Measurements from ENCODE around the gene PTPRM. TPM values are rescaled to one million over a fixed set of nuclear protein-coding genes. Genes with fewer than 3 reads are reported as not detected.

Gene PTPRM
- total and polyA plus RNA-seq, 2 donors: 37.3 to 55.6 TPM

GRCh38 chr18:7750966-7751365 is 183.8 kb downstream of the PTPRM start:
- Histone ChIP-seq H3K4me3 (ENCODE audit: low read length in 2 of 2) (peak overlapping the region; percentile 33 to 36), H3K4me1 (ENCODE audit: control insufficient read depth in 2 of 2, insufficient read depth in 2 of 2, low read length in 2 of 2) (peaks cover 29 to 58% of the 10 kb centered on the region in 2 donors), H3K36me3 (ENCODE audit: control insufficient read depth in 2 of 2, insufficient read depth in 2 of 2, low read length in 1 of 2) (no peaks in the 10 kb centered on the region), H3K9me3 (ENCODE audit: control insufficient read depth in 2 of 2, insufficient read depth in 1 of 2, low read length in 1 of 2) (peaks cover 0 to 6% of the 10 kb centered on the region in 2 donors), H3K27me3 (ENCODE audit: control insufficient read depth in 2 of 2, insufficient read depth in 1 of 2, low read length in 1 of 2) (no peaks in the 10 kb centered on the region), H3K27ac (ENCODE audit: low read depth in 1 of 2, low read length in 1 of 2) (peak overlapping the region; percentile 55 to 94)
- peak in 1 of 9 donors; percentile 26 for DNase-seq (ENCODE audit: low read depth in 6 of 9, low spot score in 9 of 9)
- 81% methylated on average over 5 of the region's 5 CpGs for WGBS

- peak in 1 of 9 donors; percentile 40 for DNase-seq (ENCODE audit: low read depth in 6 of 9, low spot score in 9 of 9)
- Histone ChIP-seq H3K4me1 (ENCODE audit: control insufficient read depth in 2 of 2, insufficient read depth in 2 of 2, low read length in 2 of 2) (peaks cover 16 to 41% of the 10 kb centered on the region in 2 donors), H3K36me3 (ENCODE audit: control insufficient read depth in 2 of 2, insufficient read depth in 2 of 2, low read length in 1 of 2) (peaks cover 0 to 4% of the 10 kb centered on the region in 2 donors), H3K4me3 (ENCODE audit: low read length in 2 of 2) (no peak overlapping the region), H3K27ac (ENCODE audit: low read depth in 1 of 2, low read length in 1 of 2) (no peak overlapping the region), H3K9me3 (ENCODE audit: control insufficient read depth in 2 of 2, insufficient read depth in 1 of 2, low read length in 1 of 2) (no peaks in the 10 kb centered on the region), H3K27me3 (ENCODE audit: control insufficient read depth in 2 of 2, insufficient read depth in 1 of 2, low read length in 1 of 2) (no peaks in the 10 kb centered on the region)
- 86% methylated on average over 1 of the region's 1 CpG for WGBS
Observed at GRCh38 chr18:7754258-7754657, 187.1 kb downstream of the PTPRM start.

- Histone ChIP-seq H3K27ac (ENCODE audit: low read depth in 1 of 2, low read length in 1 of 2) (no peak overlapping the region), H3K9me3 (ENCODE audit: control insufficient read depth in 2 of 2, insufficient read depth in 1 of 2, low read length in 1 of 2) (no peaks in the 10 kb centered on the region), H3K4me1 (ENCODE audit: control insufficient read depth in 2 of 2, insufficient read depth in 2 of 2, low read length in 2 of 2) (peaks cover 16 to 36% of the 10 kb centered on the region in 2 donors), H3K27me3 (ENCODE audit: control insufficient read depth in 2 of 2, insufficient read depth in 1 of 2, low read length in 1 of 2) (no peaks in the 10 kb centered on the region), H3K36me3 (ENCODE audit: control insufficient read depth in 2 of 2, insufficient read depth in 2 of 2, low read length in 1 of 2) (peaks cover 0 to 4% of the 10 kb centered on the region in 2 donors), H3K4me3 (ENCODE audit: low read length in 2 of 2) (no peak overlapping the region)
- 97% methylated on average over 7 of the region's 7 CpGs for WGBS
- DNase-seq (ENCODE audit: low read depth in 6 of 9, low spot score in 9 of 9): no peak
Observed at GRCh38 chr18:7754725-7755181, 187.6 kb downstream of the PTPRM start.

- H3K4me3 ChIP-seq (ENCODE audit: low read length in 2 of 2): no peak overlapping the region
- WGBS: 93% methylated on average over 4 of the region's 4 CpGs
- H3K4me1 ChIP-seq (ENCODE audit: control insufficient read depth in 2 of 2, insufficient read depth in 2 of 2, low read length in 2 of 2): peaks cover 13 to 30% of the 10 kb centered on the region in 2 donors
- peak overlapping the region in 1 of 2 donors; percentile 50 for H3K27ac ChIP-seq (ENCODE audit: low read depth in 1 of 2, low read length in 1 of 2)
- peaks cover 0 to 4% of the 10 kb centered on the region in 2 donors for H3K36me3 ChIP-seq (ENCODE audit: control insufficient read depth in 2 of 2, insufficient read depth in 2 of 2, low read length in 1 of 2)
- H3K27me3 ChIP-seq (ENCODE audit: control insufficient read depth in 2 of 2, insufficient read depth in 1 of 2, low read length in 1 of 2): no peaks in the 10 kb centered on the region
- peak in 1 of 9 donors; percentile 58 for DNase-seq (ENCODE audit: low read depth in 6 of 9, low spot score in 9 of 9)
- no peaks in the 10 kb centered on the region for H3K9me3 ChIP-seq (ENCODE audit: control insufficient read depth in 2 of 2, insufficient read depth in 1 of 2, low read length in 1 of 2)
Observed at GRCh38 chr18:7755753-7756475, 188.8 kb downstream of the PTPRM start.

GRCh38 chr18:7757175-7757574 is 190.1 kb downstream of the PTPRM start:
- peaks cover 9 to 23% of the 10 kb centered on the region in 2 donors for H3K4me1 ChIP-seq (ENCODE audit: control insufficient read depth in 2 of 2, insufficient read depth in 2 of 2, low read length in 2 of 2)
- no peak overlapping the region for H3K4me3 ChIP-seq (ENCODE audit: low read length in 2 of 2)
- H3K9me3 ChIP-seq (ENCODE audit: control insufficient read depth in 2 of 2, insufficient read depth in 1 of 2, low read length in 1 of 2): no peaks in the 10 kb centered on the region
- WGBS: 98% methylated on average over 2 of the region's 2 CpGs
- H3K27me3 ChIP-seq (ENCODE audit: control insufficient read depth in 2 of 2, insufficient read depth in 1 of 2, low read length in 1 of 2): no peaks in the 10 kb centered on the region
- DNase-seq (ENCODE audit: low read depth in 6 of 9, low spot score in 9 of 9): no peak
- H3K36me3 ChIP-seq (ENCODE audit: control insufficient read depth in 2 of 2, insufficient read depth in 2 of 2, low read length in 1 of 2): peaks cover 0 to 4% of the 10 kb centered on the region in 2 donors
- no peak overlapping the region for H3K27ac ChIP-seq (ENCODE audit: low read depth in 1 of 2, low read length in 1 of 2)

GRCh38 chr18:7758764-7759163 is 191.6 kb downstream of the PTPRM start:
- Histone ChIP-seq H3K4me1 (ENCODE audit: control insufficient read depth in 2 of 2, insufficient read depth in 2 of 2, low read length in 2 of 2) (peaks cover 9 to 32% of the 10 kb centered on the region in 2 donors), H3K27me3 (ENCODE audit: control insufficient read depth in 2 of 2, insufficient read depth in 1 of 2, low read length in 1 of 2) (no peaks in the 10 kb centered on the region), H3K36me3 (ENCODE audit: control insufficient read depth in 2 of 2, insufficient read depth in 2 of 2, low read length in 1 of 2) (peaks cover 0 to 4% of the 10 kb centered on the region in 2 donors), H3K27ac (ENCODE audit: low read depth in 1 of 2, low read length in 1 of 2) (no peak overlapping the region), H3K9me3 (ENCODE audit: control insufficient read depth in 2 of 2, insufficient read depth in 1 of 2, low read length in 1 of 2) (no peaks in the 10 kb centered on the region), H3K4me3 (ENCODE audit: low read length in 2 of 2) (no peak overlapping the region)
- WGBS: 92% methylated on average over 2 of the region's 2 CpGs
- no peak for DNase-seq (ENCODE audit: low read depth in 6 of 9, low spot score in 9 of 9)

- DNase-seq (ENCODE audit: low read depth in 6 of 9, low spot score in 9 of 9): no peak
- Histone ChIP-seq H3K36me3 (ENCODE audit: control insufficient read depth in 2 of 2, insufficient read depth in 2 of 2, low read length in 1 of 2) (peaks cover 0 to 4% of the 10 kb centered on the region in 2 donors), H3K9me3 (ENCODE audit: control insufficient read depth in 2 of 2, insufficient read depth in 1 of 2, low read length in 1 of 2) (no peaks in the 10 kb centered on the region), H3K27ac (ENCODE audit: low read depth in 1 of 2, low read length in 1 of 2) (no peak overlapping the region), H3K27me3 (ENCODE audit: control insufficient read depth in 2 of 2, insufficient read depth in 1 of 2, low read length in 1 of 2) (no peaks in the 10 kb centered on the region), H3K4me3 (ENCODE audit: low read length in 2 of 2) (no peak overlapping the region), H3K4me1 (ENCODE audit: control insufficient read depth in 2 of 2, insufficient read depth in 2 of 2, low read length in 2 of 2) (peaks cover 3 to 20% of the 10 kb centered on the region in 2 donors)
- WGBS: 97% methylated on average over 6 of the region's 6 CpGs
Observed at GRCh38 chr18:7760967-7761948, 194.1 kb downstream of the PTPRM start.

GRCh38 chr18:7764405-7764804 is 197.3 kb downstream of the PTPRM start:
- WGBS: 96% methylated on average over 2 of the region's 2 CpGs
- H3K9me3 ChIP-seq (ENCODE audit: control insufficient read depth in 2 of 2, insufficient read depth in 1 of 2, low read length in 1 of 2): no peaks in the 10 kb centered on the region
- H3K27me3 ChIP-seq (ENCODE audit: control insufficient read depth in 2 of 2, insufficient read depth in 1 of 2, low read length in 1 of 2): no peaks in the 10 kb centered on the region
- peaks cover 4 to 12% of the 10 kb centered on the region in 2 donors for H3K4me1 ChIP-seq (ENCODE audit: control insufficient read depth in 2 of 2, insufficient read depth in 2 of 2, low read length in 2 of 2)
- no peak overlapping the region for H3K4me3 ChIP-seq (ENCODE audit: low read length in 2 of 2)
- DNase-seq (ENCODE audit: low read depth in 6 of 9, low spot score in 9 of 9): no peak
- H3K27ac ChIP-seq (ENCODE audit: low read depth in 1 of 2, low read length in 1 of 2): no peak overlapping the region
- H3K36me3 ChIP-seq (ENCODE audit: control insufficient read depth in 2 of 2, insufficient read depth in 2 of 2, low read length in 1 of 2): no peaks in the 10 kb centered on the region

GRCh38 chr18:7766346-7766745 is 199.2 kb downstream of the PTPRM start:
- WGBS: 97% methylated on average over 4 of the region's 4 CpGs

More at GRCh38 chr18:7766346-7766745, 199.2 kb downstream of the PTPRM start:
- Histone ChIP-seq H3K4me3 (ENCODE audit: low read length in 2 of 2) (no peak overlapping the region), H3K4me1 (ENCODE audit: control insufficient read depth in 2 of 2, insufficient read depth in 2 of 2, low read length in 2 of 2) (peaks cover 7 to 15% of the 10 kb centered on the region in 2 donors), H3K36me3 (ENCODE audit: control insufficient read depth in 2 of 2, insufficient read depth in 2 of 2, low read length in 1 of 2) (no peaks in the 10 kb centered on the region), H3K27me3 (ENCODE audit: control insufficient read depth in 2 of 2, insufficient read depth in 1 of 2, low read length in 1 of 2) (no peaks in the 10 kb centered on the region), H3K27ac (ENCODE audit: low read depth in 1 of 2, low read length in 1 of 2) (no peak overlapping the region), H3K9me3 (ENCODE audit: control insufficient read depth in 2 of 2, insufficient read depth in 1 of 2, low read length in 1 of 2) (no peaks in the 10 kb centered on the region)
- DNase-seq (ENCODE audit: low read depth in 6 of 9, low spot score in 9 of 9): no peak
